Neural cell (in vitro differentiated cells): Measurements from ENCODE around the gene SAP30BP.

Source experiments
- EZH2 ChIP-seq: fragments of 200-600, 300-800 bp; shearing (Covaris generic), sonication (generic); IDR thresholded peaks from 2 replicates; pipeline ENCODE4 v1.6.1; 2014; ENCODE audit warnings: antibody characterized with exemption, low read length, borderline replicate concordance, mild to moderate bottlenecking; ENCODE audit not compliant: insufficient read depth, poor library complexity, severe bottlenecking
- MXI1 ChIP-seq: fragments of 450-650 bp; conservative IDR thresholded peaks from 2 replicates; pipeline ENCODE4 v1.6.1; 2014; ENCODE audit warnings: antibody characterized with exemption, mild to moderate bottlenecking; ENCODE audit not compliant: poor library complexity, severe bottlenecking
- RAD21 ChIP-seq: fragments of 450-650 bp; conservative IDR thresholded peaks from 2 replicates; pipeline ENCODE4 v1.6.1; 2014; ENCODE audit warnings: antibody characterized with exemption, mild to moderate bottlenecking, moderate library complexity
- TAF1 ChIP-seq: IDR thresholded peaks from 2 replicates; pipeline ENCODE4 v1.6.1; 2012; ENCODE audit warnings: low read depth
- TF ChIP-seq, protein P1 (sequence below): fragments of 450-650 bp; IDR thresholded peaks from 2 replicates; pipeline ENCODE4 v1.5.1; 2014; ENCODE audit warnings: antibody characterized with exemption, mild to moderate bottlenecking, moderate library complexity; ENCODE audit not compliant: poor library complexity, severe bottlenecking

DNA sequence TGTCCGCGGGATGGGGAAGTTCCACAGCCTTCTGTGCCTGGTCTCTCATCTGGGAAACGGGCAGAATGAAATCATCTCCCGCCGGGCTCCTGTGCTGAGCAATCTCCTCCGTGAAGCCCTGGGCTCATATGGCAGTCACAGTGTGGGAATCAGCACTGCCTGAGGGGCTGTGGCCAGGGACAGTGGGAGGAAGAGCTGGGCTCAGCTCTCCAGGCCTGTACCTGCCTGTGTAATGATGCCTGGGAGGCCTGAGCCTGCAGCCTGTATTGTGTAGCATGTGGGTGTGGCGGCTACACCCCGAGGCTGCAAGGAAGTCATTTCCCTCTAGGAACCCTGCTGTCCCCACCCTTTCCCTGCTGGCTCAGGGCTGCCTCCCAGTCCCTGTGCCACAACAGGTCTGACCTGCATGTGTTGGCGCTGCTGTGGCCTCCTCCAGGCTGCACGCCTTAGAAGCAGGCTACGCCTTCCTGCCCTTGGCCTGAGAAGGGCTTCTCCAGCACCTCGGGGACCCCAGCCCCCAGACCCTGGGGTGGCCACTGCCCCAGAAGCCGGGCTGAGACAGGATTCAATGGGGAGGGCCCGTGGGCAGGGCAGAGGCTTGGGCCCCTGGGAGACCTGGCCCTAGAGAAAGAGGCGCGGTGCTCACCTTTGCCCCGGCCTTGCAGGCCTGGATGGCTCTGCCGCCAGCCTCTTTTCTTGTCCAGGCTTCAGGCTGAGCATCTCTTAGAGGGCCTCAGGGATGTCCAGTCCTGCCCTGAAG lies 56.2 kb downstream of the SAP30BP start:
- TF ChIP-seq, protein P1, sequence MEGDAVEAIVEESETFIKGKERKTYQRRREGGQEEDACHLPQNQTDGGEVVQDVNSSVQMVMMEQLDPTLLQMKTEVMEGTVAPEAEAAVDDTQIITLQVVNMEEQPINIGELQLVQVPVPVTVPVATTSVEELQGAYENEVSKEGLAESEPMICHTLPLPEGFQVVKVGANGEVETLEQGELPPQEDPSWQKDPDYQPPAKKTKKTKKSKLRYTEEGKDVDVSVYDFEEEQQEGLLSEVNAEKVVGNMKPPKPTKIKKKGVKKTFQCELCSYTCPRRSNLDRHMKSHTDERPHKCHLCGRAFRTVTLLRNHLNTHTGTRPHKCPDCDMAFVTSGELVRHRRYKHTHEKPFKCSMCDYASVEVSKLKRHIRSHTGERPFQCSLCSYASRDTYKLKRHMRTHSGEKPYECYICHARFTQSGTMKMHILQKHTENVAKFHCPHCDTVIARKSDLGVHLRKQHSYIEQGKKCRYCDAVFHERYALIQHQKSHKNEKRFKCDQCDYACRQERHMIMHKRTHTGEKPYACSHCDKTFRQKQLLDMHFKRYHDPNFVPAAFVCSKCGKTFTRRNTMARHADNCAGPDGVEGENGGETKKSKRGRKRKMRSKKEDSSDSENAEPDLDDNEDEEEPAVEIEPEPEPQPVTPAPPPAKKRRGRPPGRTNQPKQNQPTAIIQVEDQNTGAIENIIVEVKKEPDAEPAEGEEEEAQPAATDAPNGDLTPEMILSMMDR = no peak
- TF ChIP-seq MXI1 (no peak), RAD21 (no peak), TAF1 (no peak), EZH2 (no peak)
